T-cell (primary cell): ENCODE measurements around the gene IL17RC. TPM values are rescaled to one million over a fixed set of nuclear protein-coding genes. Genes with fewer than 3 reads are reported as not detected.
"Not testable (repeated sequence)": the region's sequence is repeated elsewhere in the genome, so short reads cannot be mapped to it uniquely, and the experiment has no call there.

Experiments used
- ATAC-seq, 4 experiments: fragments of 200-7000 bp in 3 of 4; fragments of 150-1000 bp in 1 of 4; cut with Tn5 transposase; replicated peaks in 1 of 4; 1 replicate in 3 of 4; 2 replicates in 1 of 4; pipeline ENCODE4 v1.10.0; 2021; ENCODE audit warnings: moderate library complexity in 3 of 4, mild to moderate bottlenecking in 2 of 4, moderate number of reproducible peaks in 1 of 4
- CTCF ChIA-PET, 2 donors: fragments of 300-600 bp; sonication (Branson Sonifier 250); formaldehyde crosslinking; loops; one replicate each; lab custom pipeline; 2022; ENCODE audit warnings: antibody characterized with exemption in 2 of 2; lab: Charles Lee
- POLR2A ChIA-PET, 2 donors: fragments of 300-600 bp; sonication (Branson Sonifier 250); formaldehyde crosslinking; loops; one replicate each; lab custom pipeline; 2022; ENCODE audit warnings: antibody characterized with exemption in 2 of 2; lab: Charles Lee
- DNase-seq, 35 experiments: peaks; one replicate each; pipeline versions ENCODE4 v3.0.0 to v3.0.0-alpha.2; 2013 to 2023
- H3K27ac ChIP-seq: one replicate; pipeline ENCODE4 v1.5.1; 2013; ENCODE audit warnings: low read length
- H3K27me3 ChIP-seq, 2 experiments: replicated peaks in 1 of 2; 1 replicate in 1 of 2; 2 replicates in 1 of 2; pipeline versions ENCODE4 v1.6.1 to v1.7.0; 2013; ENCODE audit warnings: low read length in 1 of 2, mixed read lengths in 1 of 2; ENCODE audit not compliant: control insufficient read depth in 2 of 2, insufficient read depth in 2 of 2; ENCODE audit errors: extremely low read depth in 1 of 2
- H3K36me3 ChIP-seq, 2 donors: 1 replicate in 1 of 2; 2 replicates in 1 of 2; pipeline versions ENCODE4 v1.6.1 to v1.7.0; 2013; ENCODE audit warnings: low read length in 1 of 2; ENCODE audit not compliant: control insufficient read depth in 2 of 2, insufficient read depth in 1 of 2; ENCODE audit errors: extremely low read depth in 1 of 2
- H3K4me1 ChIP-seq, 2 experiments: 1 replicate in 1 of 2; 2 replicates in 1 of 2; pipeline versions ENCODE4 v1.6.1 to v1.7.0; 2013; ENCODE audit warnings: low read length in 2 of 2, mixed read lengths in 1 of 2; ENCODE audit not compliant: insufficient read depth in 2 of 2, control insufficient read depth in 1 of 2; ENCODE audit errors: extremely low read depth in 1 of 2
- H3K4me3 ChIP-seq, 2 donors: 1 replicate in 1 of 2; 2 replicates in 1 of 2; pipeline versions ENCODE4 v1.5.1 to v1.7.0; 2013; ENCODE audit warnings: mild to moderate bottlenecking in 2 of 2, low read length in 1 of 2, moderate library complexity in 1 of 2; ENCODE audit not compliant: control insufficient read depth in 1 of 2; ENCODE audit errors: extremely low read depth in 1 of 2
- H3K9me3 ChIP-seq: 2 replicates; pipeline ENCODE4 v1.7.0; 2013
- H3K27ac Mint-ChIP-seq, 2 donors: one replicate each; pipeline ENCODE4 v1.8.0; 2020 to 2021; ENCODE audit warnings: mild to moderate bottlenecking in 2 of 2, mixed read lengths in 2 of 2
- H3K27me3 Mint-ChIP-seq, 2 donors: one replicate each; pipeline ENCODE4 v1.8.0; 2021 to 2022; ENCODE audit warnings: mixed read lengths in 2 of 2
- H3K36me3 Mint-ChIP-seq: one replicate; pipeline ENCODE4 v1.8.0; 2021; ENCODE audit warnings: mixed read lengths
- H3K4me1 Mint-ChIP-seq, 3 donors: one replicate each; pipeline ENCODE4 v1.8.0; 2020 to 2022; ENCODE audit warnings: mixed read lengths in 3 of 3, mild to moderate bottlenecking in 1 of 3
- H3K4me3 Mint-ChIP-seq, 3 donors: one replicate each; pipeline ENCODE4 v1.8.0; 2020 to 2022; ENCODE audit warnings: mild to moderate bottlenecking in 3 of 3, mixed read lengths in 3 of 3, moderate library complexity in 3 of 3
- H3K9me3 Mint-ChIP-seq, 3 donors: one replicate each; pipeline ENCODE4 v1.8.0; 2020 to 2022; ENCODE audit warnings: mixed read lengths in 3 of 3
- WGBS: methylation state at CpG from one replicate; pipeline ENCODE4 v1.1.5; 2013; ENCODE audit warnings: missing lambda C conversion rate; ENCODE audit not compliant: insufficient coverage; 5-methylcytosine and 5-hydroxymethylcytosine counted together
- total RNA-seq, 35 experiments: library from RNA in 6 of 35; stranded (reverse) in 6 of 35; fragments of 120-200 nt in 1 of 35; gene quantifications; one replicate each; pipeline versions ENCODE4 v1.2.1 to v1.2.4 and lab custom pipeline; 2013 to 2026

The IL17RC gene
- total RNA-seq, 5 donors from 2014 or later (not counting 1 experiment from before 2014, with no cell fraction given): 0.54 to 1.2 (median 0.80) TPM

GRCh38 chr3:9934235-9934621 is 17.3 kb downstream of the IL17RC start:
- Mint-ChIP-seq H3K36me3 (peaks cover 19% of the 10 kb centered on the region), H3K4me1 (peaks cover 36 to 47% (median 36%) of the 10 kb centered on the region in 3 donors), H3K4me3 (peak overlapping the region; percentile 89 to 98 (median 94)), H3K27me3 (no peaks in the 10 kb centered on the region), H3K27ac (peak overlapping the region; percentile 96 to 98), H3K9me3 (no peaks in the 10 kb centered on the region)
- Histone ChIP-seq H3K4me3 (peak overlapping the region; percentile 75 to 77), H3K9me3 (no peaks in the 10 kb centered on the region), H3K36me3 (peaks cover 0 to 18% of the 10 kb centered on the region in 2 donors), H3K27me3 (no peaks in the 10 kb centered on the region), H3K27ac (peak overlapping the region; percentile 90), H3K4me1 (peaks cover 15 to 40% of the 10 kb centered on the region in 2 experiments)
- POLR2A ChIA-PET: interaction anchor here (0.6 to 2.2 kb wide), 10 partner anchors 12 to 1338 kb away, joined by 3 to 14 read pairs (median 4); partner anchors contain the start of genes ATG7 (in 1 of the 2), EMC3 (in 1 of the 2), FANCD2 (in 1 of the 2) and IL17RE (in 1 of the 2)
- CTCF ChIA-PET: interaction anchor here (0.6 to 3.3 kb wide), 7 partner anchors 10 to 353 kb away, joined by 3 to 21 read pairs (median 11); partner anchors contain the start of genes EMC3 (in 1 of the 2) and PRRT3 (in 1 of the 2)
- DNase-seq (peak in 28 of 35 experiments; percentile 14 to 66 (median 39)), ATAC-seq (peak in 1 of 4 experiments; percentile 3)
- WGBS: 12% methylated on average over 8 of the region's 11 CpGs

GRCh38 chr3:9934993-9935392 is 18.1 kb downstream of the IL17RC start:
- CTCF ChIA-PET: interaction anchor here (0.6 to 1.8 kb wide), 7 partner anchors 11 to 806 kb away, joined by 3 to 11 read pairs (median 4); no protein-coding TSS in a partner anchor
- Histone ChIP-seq H3K4me3 (peak overlapping the region; percentile 75 to 77), H3K27ac (no peak overlapping the region), H3K36me3 (peaks cover 0 to 18% of the 10 kb centered on the region in 2 donors), H3K9me3 (no peaks in the 10 kb centered on the region), H3K4me1 (peaks cover 15 to 40% of the 10 kb centered on the region in 2 experiments), H3K27me3 (no peaks in the 10 kb centered on the region)
- DNase-seq (no peak), ATAC-seq (no peak)
- 25% methylated on average over 3 of the region's 4 CpGs for WGBS
- Mint-ChIP-seq H3K27me3 (no peaks in the 10 kb centered on the region), H3K9me3 (no peaks in the 10 kb centered on the region), H3K36me3 (peaks cover 19% of the 10 kb centered on the region), H3K4me3 (peak overlapping the region; percentile 89 to 98 (median 94)), H3K27ac (peak overlapping the region; percentile 58 to 98), H3K4me1 (peaks cover 36 to 47% (median 36%) of the 10 kb centered on the region in 3 donors)
- POLR2A ChIA-PET: interaction anchor here (0.6 to 1.2 kb wide), 4 partner anchors 11 to 502 kb away, joined by 3 to 4 read pairs (median 4); partner anchors contain the start of genes EMC3 (in 1 of the 2) and JAGN1 (in 1 of the 2)

GRCh38 chr3:9935966-9936510 is 19.1 kb downstream of the IL17RC start:
- Histone ChIP-seq H3K4me1 (peaks cover 15 to 40% of the 10 kb centered on the region in 2 experiments), H3K9me3 (no peaks in the 10 kb centered on the region), H3K36me3 (peaks cover 1 to 22% of the 10 kb centered on the region in 2 donors), H3K4me3 (no peak overlapping the region), H3K27me3 (no peaks in the 10 kb centered on the region), H3K27ac (no peak overlapping the region)
- Mint-ChIP-seq H3K36me3 (peaks cover 22% of the 10 kb centered on the region), H3K27me3 (no peaks in the 10 kb centered on the region), H3K27ac (peak overlapping the region in 1 of 2 donors; percentile 98), H3K9me3 (no peaks in the 10 kb centered on the region), H3K4me3 (peak overlapping the region in 1 of 3 donors; percentile 89), H3K4me1 (peaks cover 33 to 41% (median 36%) of the 10 kb centered on the region in 3 donors)
- ATAC-seq (no peak), DNase-seq (no peak)
- CTCF ChIA-PET: interaction anchor here (1.2 to 1.8 kb wide), 3 partner anchors 10 to 52 kb away, joined by 4 to 11 read pairs (median 7); no protein-coding TSS in a partner anchor
- 100% methylated on average over 1 of the region's 5 CpGs for WGBS
- POLR2A ChIA-PET: no interaction called here

- Mint-ChIP-seq H3K4me3 (no peak overlapping the region), H3K27ac (no peak overlapping the region), H3K36me3 (peaks cover 25% of the 10 kb centered on the region), H3K27me3 (no peaks in the 10 kb centered on the region), H3K9me3 (no peaks in the 10 kb centered on the region), H3K4me1 (peaks cover 24 to 28% (median 25%) of the 10 kb centered on the region in 3 donors)
- ATAC-seq (no peak), DNase-seq (no peak)
- H3K9me3 ChIP-seq: no peaks in the 10 kb centered on the region
- H3K27ac ChIP-seq: no peak overlapping the region
- H3K4me1 ChIP-seq: peaks cover 13 to 30% of the 10 kb centered on the region in 2 experiments
- H3K27me3 ChIP-seq: no peaks in the 10 kb centered on the region
- H3K36me3 ChIP-seq: peaks cover 7 to 29% of the 10 kb centered on the region in 2 donors
- H3K4me3 ChIP-seq: no peak overlapping the region
- POLR2A ChIA-PET: no interaction called here
- 98% methylated on average over 9 of the region's 13 CpGs for WGBS
- CTCF ChIA-PET: no interaction called here
Measured at GRCh38 chr3:9937486-9938238, 20.8 kb downstream of the IL17RC start.

DNA sequence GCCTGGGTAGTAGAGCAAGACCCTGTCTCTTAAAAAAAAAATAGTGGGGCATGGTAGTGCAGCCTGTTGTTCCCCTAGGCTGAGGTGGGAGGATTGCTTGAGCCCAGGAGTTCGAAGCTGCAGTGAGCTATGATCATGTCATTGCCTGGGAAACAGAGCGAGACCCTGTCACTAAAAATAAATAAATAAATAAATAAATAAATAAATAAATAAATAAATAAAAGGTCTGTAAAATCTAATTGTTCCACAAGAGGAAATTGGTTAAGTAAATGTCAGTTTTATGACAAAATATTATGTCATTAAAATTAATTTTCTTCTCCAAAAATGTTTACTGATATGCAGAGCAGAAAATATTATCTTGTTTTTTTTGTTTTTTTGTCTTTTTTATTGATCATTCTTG is 22.1 kb downstream of the IL17RC start:
- ChIA-PET POLR2A (no interaction called here), CTCF (no interaction called here)
- Histone ChIP-seq H3K27me3 (no peaks in the 10 kb centered on the region), H3K36me3 (peaks cover 8 to 34% of the 10 kb centered on the region in 2 donors), H3K4me3 (no peak overlapping the region), H3K9me3 (no peaks in the 10 kb centered on the region), H3K4me1 (peaks cover 13 to 21% of the 10 kb centered on the region in 2 experiments), H3K27ac (no peak overlapping the region)
- WGBS: no CpG with 5 or more reads among the region's 2 CpGs
- DNase-seq (no peak), ATAC-seq (no peak)
- Mint-ChIP-seq H3K36me3 (peaks cover 30% of the 10 kb centered on the region), H3K9me3 (no peaks in the 10 kb centered on the region), H3K27ac (no peak overlapping the region), H3K4me3 (no peak overlapping the region), H3K27me3 (no peaks in the 10 kb centered on the region), H3K4me1 (peaks cover 21 to 24% (median 22%) of the 10 kb centered on the region in 3 donors)

DNA sequence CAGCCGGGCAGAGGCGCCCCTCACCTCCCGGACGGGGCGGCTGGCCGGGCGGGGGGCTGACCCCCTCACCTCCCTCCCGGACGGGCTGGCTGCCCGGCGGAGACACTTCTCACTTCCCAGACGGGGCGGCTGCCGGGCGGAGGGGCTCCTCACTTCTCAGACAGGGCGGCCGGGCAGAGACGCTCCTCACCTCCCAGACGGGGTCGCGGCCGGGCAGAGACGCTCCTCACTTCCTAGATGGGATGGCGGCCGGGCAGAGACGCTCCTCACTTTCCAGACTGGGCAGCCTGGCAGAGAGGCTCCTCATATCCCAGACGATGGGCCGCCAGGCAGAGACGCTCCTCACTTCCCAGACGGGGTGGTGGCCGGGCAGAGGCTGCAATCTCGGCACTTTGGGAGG is 23.0 kb downstream of the IL17RC start:
- not testable (repeated sequence) for DNase-seq

More for the DNA sequence above, 23.0 kb downstream of the IL17RC start:
- H3K9me3 Mint-ChIP-seq, H3K27me3 ChIP-seq, CTCF ChIA-PET, H3K27ac Mint-ChIP-seq, POLR2A ChIA-PET, ATAC-seq, H3K27ac ChIP-seq, H3K4me3 Mint-ChIP-seq, H3K27me3 Mint-ChIP-seq, H3K4me3 ChIP-seq, H3K9me3 ChIP-seq: not testable (repeated sequence)
- Mint-ChIP-seq H3K4me1 (peaks cover 12 to 15% (median 14%) of the 10 kb centered on the region in 3 donors), H3K36me3 (peaks cover 29% of the 10 kb centered on the region)
- WGBS: no CpG with 5 or more reads among the region's 32 CpGs
- Histone ChIP-seq H3K36me3 (peaks cover 8 to 34% of the 10 kb centered on the region in 2 donors), H3K4me1 (peaks cover 5 to 11% of the 10 kb centered on the region in 2 experiments)
